HUES48 (cell line): Measurements from ENCODE around the gene KRT14.

Source experiments
- H3K27ac ChIP-seq: one replicate; pipeline ENCODE4 v1.7.0; 2013; ENCODE audit warnings: low read depth, low read length, inconsistent platforms
- H3K27me3 ChIP-seq: 2 replicates; pipeline ENCODE4 v1.6.1; 2013; ENCODE audit warnings: mild to moderate bottlenecking, low read length; ENCODE audit not compliant: control insufficient read depth, insufficient read depth
- H3K36me3 ChIP-seq: 2 replicates; pipeline ENCODE4 v1.6.1; 2013; ENCODE audit warnings: low read length; ENCODE audit not compliant: control insufficient read depth, insufficient read depth
- H3K4me1 ChIP-seq: 2 replicates; pipeline ENCODE4 v1.6.1; 2013; ENCODE audit warnings: mild to moderate bottlenecking, low read length; ENCODE audit not compliant: control insufficient read depth, insufficient read depth
- H3K4me3 ChIP-seq: 2 replicates; pipeline ENCODE4 v1.5.1; 2013; ENCODE audit warnings: mild to moderate bottlenecking, low read depth, low read length
- H3K9ac ChIP-seq: 2 replicates; pipeline ENCODE4 v1.6.1; 2013; ENCODE audit warnings: mild to moderate bottlenecking, low read depth, low read length, moderate library complexity
- H3K9me3 ChIP-seq: 2 replicates; pipeline ENCODE4 v1.6.1; 2013; ENCODE audit warnings: low read length; ENCODE audit not compliant: control insufficient read depth, insufficient read depth

KRT14 gene

GRCh38 chr17:41586863-41587495 lies at the start of gene KRT14:
TSS of gene KRT14 (minus strand) at chr17:41586895. CDS start at chr17:41586834, 61 bp downstream.
- H3K4me3 ChIP-seq = no peak within 1 kb of the TSS
- no peaks in the 10 kb centered on the region for H3K9me3 ChIP-seq
- H3K9ac ChIP-seq = no peak within 1 kb of the TSS
- no peaks in the 10 kb centered on the region for H3K4me1 ChIP-seq
- no peaks in the 10 kb centered on the region for H3K36me3 ChIP-seq
- no peak within 1 kb of the TSS for H3K27ac ChIP-seq
- H3K27me3 ChIP-seq = no peaks in the 10 kb centered on the region

- Histone ChIP-seq H3K4me1 (peaks cover 10% of the 10 kb centered on the region; the same call in 1 of the 2 replicates), H3K27me3 (no peaks in the 10 kb centered on the region), H3K36me3 (no peaks in the 10 kb centered on the region), H3K4me3 (no peak overlapping the region), H3K27ac (peak overlapping the region; percentile 27), H3K9ac (0 out of 2 replicates have a peak overlapping the region, but pooled peaks have one; percentile 5), H3K9me3 (no peaks in the 10 kb centered on the region)
Observed at GRCh38 chr17:41635121-41636097, 48.7 kb upstream of the KRT14 start.

GRCh38 chr17:41634639-41635038 lies 47.9 kb upstream of the KRT14 start:
- H3K4me3 ChIP-seq = no peak overlapping the region
- H3K9ac ChIP-seq = no peak overlapping the region
- peaks cover 10% of the 10 kb centered on the region; the same call in 1 of the 2 replicates for H3K4me1 ChIP-seq
- H3K36me3 ChIP-seq = no peaks in the 10 kb centered on the region
- peak overlapping the region; percentile 27 for H3K27ac ChIP-seq
- H3K9me3 ChIP-seq = no peaks in the 10 kb centered on the region
- no peaks in the 10 kb centered on the region for H3K27me3 ChIP-seq

GRCh38 chr17:41633556-41634199 lies 47.0 kb upstream of the KRT14 start:
- Histone ChIP-seq H3K36me3 (no peaks in the 10 kb centered on the region), H3K9me3 (no peaks in the 10 kb centered on the region), H3K27ac (no peak overlapping the region), H3K4me3 (no peak overlapping the region), H3K9ac (no peak overlapping the region), H3K4me1 (peaks cover 10% of the 10 kb centered on the region; the same call in 1 of the 2 replicates), H3K27me3 (no peaks in the 10 kb centered on the region)

GRCh38 chr17:41632482-41633105 lies 45.9 kb upstream of the KRT14 start:
- no peak overlapping the region for H3K27ac ChIP-seq

GRCh38 chr17:41631898-41632285 lies 45.2 kb upstream of the KRT14 start:
- Histone ChIP-seq H3K9ac (no peak overlapping the region), H3K4me3 (no peak overlapping the region), H3K4me1 (peaks cover 10% of the 10 kb centered on the region; the same call in 1 of the 2 replicates), H3K36me3 (no peaks in the 10 kb centered on the region), H3K27me3 (no peaks in the 10 kb centered on the region), H3K27ac (no peak overlapping the region), H3K9me3 (no peaks in the 10 kb centered on the region)

More at GRCh38 chr17:41632482-41633105, 45.9 kb upstream of the KRT14 start:
- Histone ChIP-seq H3K36me3 (no peaks in the 10 kb centered on the region), H3K27me3 (no peaks in the 10 kb centered on the region), H3K4me3 (no peak overlapping the region), H3K9ac (no peak overlapping the region), H3K9me3 (no peaks in the 10 kb centered on the region), H3K4me1 (peaks cover 10% of the 10 kb centered on the region; the same call in 1 of the 2 replicates)

- no peaks in the 10 kb centered on the region for H3K9me3 ChIP-seq
- no peaks in the 10 kb centered on the region for H3K36me3 ChIP-seq
- H3K4me1 ChIP-seq = peaks cover 10% of the 10 kb centered on the region; the same call in 1 of the 2 replicates
- no peak overlapping the region for H3K27ac ChIP-seq
- no peak overlapping the region for H3K4me3 ChIP-seq
- no peak overlapping the region for H3K9ac ChIP-seq
- no peaks in the 10 kb centered on the region for H3K27me3 ChIP-seq
Observed at GRCh38 chr17:41631025-41631897, 44.6 kb upstream of the KRT14 start.

- Histone ChIP-seq H3K4me1 (peaks cover 5% of the 10 kb centered on the region; the same call in 1 of the 2 replicates), H3K27me3 (no peaks in the 10 kb centered on the region), H3K27ac (no peak overlapping the region), H3K9ac (no peak overlapping the region), H3K36me3 (no peaks in the 10 kb centered on the region), H3K9me3 (no peaks in the 10 kb centered on the region), H3K4me3 (no peak overlapping the region)
Observed at GRCh38 chr17:41629826-41630670, 43.4 kb upstream of the KRT14 start.

- Histone ChIP-seq H3K9ac (no peak overlapping the region), H3K36me3 (no peaks in the 10 kb centered on the region), H3K27ac (no peak overlapping the region), H3K27me3 (no peaks in the 10 kb centered on the region), H3K4me3 (no peak overlapping the region), H3K4me1 (no peaks in the 10 kb centered on the region), H3K9me3 (no peaks in the 10 kb centered on the region)
Observed at GRCh38 chr17:41629316-41629715, 42.6 kb upstream of the KRT14 start.
